ENCODE results near the gene LRCH1. TPM values are rescaled to one million over a fixed set of nuclear protein-coding genes. Genes with fewer than 3 reads are reported as not detected.

Gene LRCH1
- polyA plus RNA-seq, 2 donors, result 2.1 to 4.3 TPM

GRCh38 chr13:46521921-46522747 lies 30.8 kb upstream of the LRCH1 start:
- Histone ChIP-seq H3K4me1 (ENCODE audit: control insufficient read depth in 2 of 2, insufficient read depth in 2 of 2, low read length in 1 of 2) (no peaks in the 10 kb centered on the region), H3K9me3 (ENCODE audit: control insufficient read depth in 2 of 2, insufficient read depth in 1 of 2, low read depth in 1 of 2, low read length in 1 of 2) (no peaks in the 10 kb centered on the region), H3K27me3 (ENCODE audit: control insufficient read depth in 1 of 2, insufficient read depth in 2 of 2, low read length in 2 of 2) (peaks cover 0 to 4% of the 10 kb centered on the region in 2 donors), H3K27ac (ENCODE audit: low read depth in 2 of 2, low read length in 1 of 2) (no peak overlapping the region), H3K36me3 (ENCODE audit: control insufficient read depth in 2 of 2, insufficient read depth in 2 of 2, low read length in 1 of 2) (no peaks in the 10 kb centered on the region), H3K4me3 (ENCODE audit: low read depth in 1 of 2, low read length in 2 of 2) (no peak overlapping the region)
- WGBS, 2 donors, result 41 to 51% methylated on average over 4 of the region's 4 CpGs

- H3K9me3 ChIP-seq (ENCODE audit: control insufficient read depth in 2 of 2, insufficient read depth in 1 of 2, low read depth in 1 of 2, low read length in 1 of 2), result no peaks in the 10 kb centered on the region
- no peaks in the 10 kb centered on the region for H3K4me1 ChIP-seq (ENCODE audit: control insufficient read depth in 2 of 2, insufficient read depth in 2 of 2, low read length in 1 of 2)
- no peaks in the 10 kb centered on the region for H3K36me3 ChIP-seq (ENCODE audit: control insufficient read depth in 2 of 2, insufficient read depth in 2 of 2, low read length in 1 of 2)
- H3K27me3 ChIP-seq (ENCODE audit: control insufficient read depth in 1 of 2, insufficient read depth in 2 of 2, low read length in 2 of 2), result peaks cover 0 to 4% of the 10 kb centered on the region in 2 donors
- H3K27ac ChIP-seq (ENCODE audit: low read depth in 2 of 2, low read length in 1 of 2), result no peak overlapping the region
- no peak overlapping the region for H3K4me3 ChIP-seq (ENCODE audit: low read depth in 1 of 2, low read length in 2 of 2)
Measured at GRCh38 chr13:46522748-46523030, 30.3 kb upstream of the LRCH1 start.

DNA sequence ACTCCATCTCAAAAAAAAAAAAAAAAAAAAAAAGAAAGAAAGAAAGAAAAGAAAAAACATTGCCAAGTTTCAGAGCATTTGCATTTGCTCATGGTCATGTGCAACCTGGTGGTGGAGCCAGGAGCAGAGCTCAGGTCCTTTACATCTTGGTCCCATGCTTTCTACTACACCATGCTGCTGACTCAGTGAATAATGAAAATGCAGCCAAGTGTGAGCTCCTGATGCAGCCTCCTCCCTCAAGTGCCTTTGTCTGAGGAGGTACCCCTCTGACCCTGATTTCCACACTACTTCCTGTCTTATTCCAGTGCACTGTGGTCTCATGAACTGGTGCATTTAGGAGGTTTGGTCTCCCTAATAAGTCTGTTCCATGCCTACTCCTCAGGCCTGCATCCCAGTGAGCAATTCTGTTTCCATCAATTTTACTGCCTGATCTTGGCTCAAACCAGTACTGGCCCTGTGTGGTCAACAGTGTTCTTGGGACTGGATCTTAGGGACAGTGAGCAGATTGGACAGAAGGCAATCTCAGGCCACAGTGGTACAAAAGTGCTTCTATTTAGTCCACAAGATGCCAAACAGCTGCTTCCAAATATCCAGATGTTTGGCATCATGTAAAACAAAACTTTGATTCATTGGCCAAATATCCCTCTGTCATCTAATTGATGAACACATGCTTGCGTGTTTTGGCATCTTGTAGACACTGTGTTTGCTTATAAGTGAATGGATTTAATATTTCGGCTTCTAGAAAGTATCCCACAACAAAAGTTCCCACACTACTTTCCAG lies 28.8 kb upstream of the LRCH1 start:
- WGBS, 2 donors, result 45 to 64% methylated on average over 2 of the region's 2 CpGs
- H3K27me3 ChIP-seq (ENCODE audit: control insufficient read depth in 1 of 2, insufficient read depth in 2 of 2, low read length in 2 of 2), result peaks cover 0 to 4% of the 10 kb centered on the region in 2 donors

GRCh38 chr13:46526100-46526735 lies 26.8 kb upstream of the LRCH1 start:
- peaks cover 0 to 4% of the 10 kb centered on the region in 2 donors for H3K27me3 ChIP-seq (ENCODE audit: control insufficient read depth in 1 of 2, insufficient read depth in 2 of 2, low read length in 2 of 2)
- H3K36me3 ChIP-seq (ENCODE audit: control insufficient read depth in 2 of 2, insufficient read depth in 2 of 2, low read length in 1 of 2), result no peaks in the 10 kb centered on the region
- 57% methylated on average over 7 of the region's 7 CpGs for WGBS, 2 donors
- no peak overlapping the region for H3K4me3 ChIP-seq (ENCODE audit: low read depth in 1 of 2, low read length in 2 of 2)
- no peaks in the 10 kb centered on the region for H3K9me3 ChIP-seq (ENCODE audit: control insufficient read depth in 2 of 2, insufficient read depth in 1 of 2, low read depth in 1 of 2, low read length in 1 of 2)
- no peaks in the 10 kb centered on the region for H3K4me1 ChIP-seq (ENCODE audit: control insufficient read depth in 2 of 2, insufficient read depth in 2 of 2, low read length in 1 of 2)
- H3K27ac ChIP-seq (ENCODE audit: low read depth in 2 of 2, low read length in 1 of 2), result no peak overlapping the region

More for the DNA sequence above, 28.8 kb upstream of the LRCH1 start:
- Histone ChIP-seq H3K4me3 (ENCODE audit: low read depth in 1 of 2, low read length in 2 of 2) (no peak overlapping the region), H3K27ac (ENCODE audit: low read depth in 2 of 2, low read length in 1 of 2) (no peak overlapping the region), H3K36me3 (ENCODE audit: control insufficient read depth in 2 of 2, insufficient read depth in 2 of 2, low read length in 1 of 2) (no peaks in the 10 kb centered on the region), H3K9me3 (ENCODE audit: control insufficient read depth in 2 of 2, insufficient read depth in 1 of 2, low read depth in 1 of 2, low read length in 1 of 2) (no peaks in the 10 kb centered on the region), H3K4me1 (ENCODE audit: control insufficient read depth in 2 of 2, insufficient read depth in 2 of 2, low read length in 1 of 2) (no peaks in the 10 kb centered on the region)

- no peaks in the 10 kb centered on the region for H3K4me1 ChIP-seq (ENCODE audit: control insufficient read depth in 2 of 2, insufficient read depth in 2 of 2, low read length in 1 of 2)
- H3K27me3 ChIP-seq (ENCODE audit: control insufficient read depth in 1 of 2, insufficient read depth in 2 of 2, low read length in 2 of 2), result peaks cover 0 to 4% of the 10 kb centered on the region in 2 donors
- WGBS, 2 donors, result 58 to 60% methylated on average over 3 of the region's 3 CpGs
- no peak overlapping the region for H3K4me3 ChIP-seq (ENCODE audit: low read depth in 1 of 2, low read length in 2 of 2)
- H3K27ac ChIP-seq (ENCODE audit: low read depth in 2 of 2, low read length in 1 of 2), result no peak overlapping the region
- no peaks in the 10 kb centered on the region for H3K36me3 ChIP-seq (ENCODE audit: control insufficient read depth in 2 of 2, insufficient read depth in 2 of 2, low read length in 1 of 2)
- H3K9me3 ChIP-seq (ENCODE audit: control insufficient read depth in 2 of 2, insufficient read depth in 1 of 2, low read depth in 1 of 2, low read length in 1 of 2), result no peaks in the 10 kb centered on the region
Measured at GRCh38 chr13:46526740-46527139, 26.2 kb upstream of the LRCH1 start.

DNA sequence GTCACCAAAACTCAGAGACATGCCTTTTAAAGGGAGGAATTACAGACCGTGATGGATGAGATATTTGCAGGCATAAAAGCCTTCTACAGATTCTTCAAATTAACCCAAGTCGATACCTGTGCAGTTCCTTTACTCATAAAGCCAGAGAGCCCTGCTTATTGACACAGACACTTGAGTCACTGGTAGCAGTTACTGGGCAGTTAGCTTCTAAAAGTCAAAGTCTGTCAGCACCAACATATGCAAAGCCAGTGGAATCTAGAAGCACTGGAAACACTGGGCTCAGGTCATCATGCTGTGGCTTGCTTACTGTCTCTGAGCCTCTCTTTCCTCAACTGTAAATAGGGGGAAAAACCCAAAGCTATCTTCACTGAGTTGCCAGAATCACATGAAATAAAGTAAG lies 25.7 kb upstream of the LRCH1 start:
- WGBS, 2 donors, result 75 to 84% methylated on average over 2 of the region's 2 CpGs
- H3K27ac ChIP-seq (ENCODE audit: low read depth in 2 of 2, low read length in 1 of 2), result no peak overlapping the region
- H3K4me1 ChIP-seq (ENCODE audit: control insufficient read depth in 2 of 2, insufficient read depth in 2 of 2, low read length in 1 of 2), result no peaks in the 10 kb centered on the region
- H3K36me3 ChIP-seq (ENCODE audit: control insufficient read depth in 2 of 2, insufficient read depth in 2 of 2, low read length in 1 of 2), result no peaks in the 10 kb centered on the region
- no peaks in the 10 kb centered on the region for H3K9me3 ChIP-seq (ENCODE audit: control insufficient read depth in 2 of 2, insufficient read depth in 1 of 2, low read depth in 1 of 2, low read length in 1 of 2)
- H3K4me3 ChIP-seq (ENCODE audit: low read depth in 1 of 2, low read length in 2 of 2), result no peak overlapping the region
- peaks cover 0 to 4% of the 10 kb centered on the region in 2 donors for H3K27me3 ChIP-seq (ENCODE audit: control insufficient read depth in 1 of 2, insufficient read depth in 2 of 2, low read length in 2 of 2)

GRCh38 chr13:46529216-46529919 lies 23.6 kb upstream of the LRCH1 start:
- Histone ChIP-seq H3K27me3 (ENCODE audit: control insufficient read depth in 1 of 2, insufficient read depth in 2 of 2, low read length in 2 of 2) (peaks cover 0 to 4% of the 10 kb centered on the region in 2 donors), H3K36me3 (ENCODE audit: control insufficient read depth in 2 of 2, insufficient read depth in 2 of 2, low read length in 1 of 2) (no peaks in the 10 kb centered on the region), H3K9me3 (ENCODE audit: control insufficient read depth in 2 of 2, insufficient read depth in 1 of 2, low read depth in 1 of 2, low read length in 1 of 2) (no peaks in the 10 kb centered on the region), H3K4me3 (ENCODE audit: low read depth in 1 of 2, low read length in 2 of 2) (no peak overlapping the region), H3K4me1 (ENCODE audit: control insufficient read depth in 2 of 2, insufficient read depth in 2 of 2, low read length in 1 of 2) (no peaks in the 10 kb centered on the region), H3K27ac (ENCODE audit: low read depth in 2 of 2, low read length in 1 of 2) (no peak overlapping the region)
- 59 to 77% methylated on average over 4 of the region's 4 CpGs for WGBS, 2 donors

GRCh38 chr13:46530084-46530935 lies 22.7 kb upstream of the LRCH1 start:
- peaks cover 0 to 4% of the 10 kb centered on the region in 2 donors for H3K27me3 ChIP-seq (ENCODE audit: control insufficient read depth in 1 of 2, insufficient read depth in 2 of 2, low read length in 2 of 2)
- no peaks in the 10 kb centered on the region for H3K36me3 ChIP-seq (ENCODE audit: control insufficient read depth in 2 of 2, insufficient read depth in 2 of 2, low read length in 1 of 2)
- no peak overlapping the region for H3K4me3 ChIP-seq (ENCODE audit: low read depth in 1 of 2, low read length in 2 of 2)
- no peaks in the 10 kb centered on the region for H3K4me1 ChIP-seq (ENCODE audit: control insufficient read depth in 2 of 2, insufficient read depth in 2 of 2, low read length in 1 of 2)
- H3K9me3 ChIP-seq (ENCODE audit: control insufficient read depth in 2 of 2, insufficient read depth in 1 of 2, low read depth in 1 of 2, low read length in 1 of 2), result no peaks in the 10 kb centered on the region
- no peak overlapping the region for H3K27ac ChIP-seq (ENCODE audit: low read depth in 2 of 2, low read length in 1 of 2)
- 60 to 65% methylated on average over 3 to 4 of the region's 4 CpGs for WGBS, 2 donors

GRCh38 chr13:46531953-46532352 lies 21.0 kb upstream of the LRCH1 start:
- Histone ChIP-seq H3K4me1 (ENCODE audit: control insufficient read depth in 2 of 2, insufficient read depth in 2 of 2, low read length in 1 of 2) (no peaks in the 10 kb centered on the region), H3K27me3 (ENCODE audit: control insufficient read depth in 1 of 2, insufficient read depth in 2 of 2, low read length in 2 of 2) (no peaks in the 10 kb centered on the region), H3K9me3 (ENCODE audit: control insufficient read depth in 2 of 2, insufficient read depth in 1 of 2, low read depth in 1 of 2, low read length in 1 of 2) (no peaks in the 10 kb centered on the region), H3K4me3 (ENCODE audit: low read depth in 1 of 2, low read length in 2 of 2) (no peak overlapping the region), H3K36me3 (ENCODE audit: control insufficient read depth in 2 of 2, insufficient read depth in 2 of 2, low read length in 1 of 2) (no peaks in the 10 kb centered on the region), H3K27ac (ENCODE audit: low read depth in 2 of 2, low read length in 1 of 2) (no peak overlapping the region)
- 75 to 84% methylated on average over 3 of the region's 3 CpGs for WGBS, 2 donors
